SK-N-SH (cell line): Measurements from ENCODE around the gene TECTB. TPM values are rescaled to one million over a fixed set of nuclear protein-coding genes. Genes with fewer than 3 reads are reported as not detected.

Experiments used
- CTCF ChIA-PET: fragments of 300-600, 350-600 bp; formaldehyde crosslinking; extraction: SDS; loops from one replicate; lab custom pipeline; 2021; lab: Yijun Ruan, JAX
- POLR2A ChIA-PET: fragments of 350-600 bp; sonication (Branson Sonifier 250); formaldehyde crosslinking; extraction: SDS; loops from one replicate; lab custom pipeline; 2020; ENCODE audit warnings: antibody characterized with exemption, inconsistent platforms; lab: Yijun Ruan, JAX
- DNase-seq: peaks from one replicate; pipeline ENCODE4 v3.0.0; 2012
- H2AFZ ChIP-seq: fragments of 200-600 bp; sonication (generic); 2 replicates; pipeline ENCODE4 v1.8.1; 2016; ENCODE audit warnings: antibody characterized with exemption, mild to moderate bottlenecking, low read depth
- H3F3A ChIP-seq: fragments of 200-600 bp; sonication (generic); replicated peaks from 2 replicates; pipeline ENCODE3; 2016; ENCODE audit warnings: antibody characterized with exemption, mild to moderate bottlenecking; ENCODE audit not compliant: insufficient read depth
- H3K27ac ChIP-seq, 2 experiments: fragments of 200-500 bp in 1 of 2; fragments of 200-600 bp in 1 of 2; sonication (Bioruptor generic) in 1 of 2; sonication (generic), shearing (Covaris generic) in 1 of 2; 2 replicates each; pipeline versions ENCODE4 v1.5.1 to v1.6.1; 2014 to 2016; ENCODE audit warnings: low read depth in 2 of 2, inconsistent platforms in 1 of 2, low read length in 1 of 2, mild to moderate bottlenecking in 1 of 2, mixed read lengths in 1 of 2
- H3K27me3 ChIP-seq: fragments of 200-600 bp; sonication (generic), shearing (Covaris generic); 2 replicates; pipeline ENCODE4 v1.6.1; 2016; ENCODE audit warnings: mixed run types; ENCODE audit not compliant: insufficient read depth
- H3K36me3 ChIP-seq, 2 experiments: fragments of 200-500 bp in 1 of 2; fragments of 200-600 bp in 1 of 2; sonication (Bioruptor generic) in 1 of 2; sonication (generic) in 1 of 2; replicated peaks in 1 of 2; 2 replicates each; pipeline versions ENCODE3 to v1.5.1; 2014 to 2016; ENCODE audit warnings: low read length in 1 of 2, mild to moderate bottlenecking in 1 of 2; ENCODE audit not compliant: insufficient read depth in 2 of 2, control insufficient read depth in 1 of 2
- H3K4me1 ChIP-seq, 2 experiments: fragments of 200-500 bp in 1 of 2; fragments of 200-600 bp in 1 of 2; sonication (Bioruptor generic) in 1 of 2; sonication (generic), shearing (Covaris generic) in 1 of 2; 2 replicates each; pipeline versions ENCODE4 v1.5.1 to v1.6.1; 2014 to 2016; ENCODE audit warnings: low read depth in 1 of 2, low read length in 1 of 2, mixed run types in 1 of 2; ENCODE audit not compliant: insufficient read depth in 2 of 2, control insufficient read depth in 1 of 2
- H3K4me2 ChIP-seq: fragments of 200-600 bp; sonication (generic), shearing (Covaris generic); 2 replicates; pipeline ENCODE4 v1.6.1; 2017; ENCODE audit warnings: mixed run types
- H3K4me3 ChIP-seq, 2 experiments: fragments of 200-500 bp in 1 of 2; fragments of 200-600 bp in 1 of 2; sonication (Bioruptor generic) in 1 of 2; sonication (generic), shearing (Covaris generic) in 1 of 2; 2 replicates each; pipeline versions ENCODE4 v1.5.1 to v1.8.1; 2014 to 2016; ENCODE audit warnings: low read depth in 2 of 2, inconsistent platforms in 1 of 2, low read length in 1 of 2, mild to moderate bottlenecking in 1 of 2, mixed read lengths in 1 of 2, moderate library complexity in 1 of 2
- H3K79me2 ChIP-seq: fragments of 200-600 bp; sonication (generic); 2 replicates; pipeline ENCODE4 v1.8.1; 2017; ENCODE audit warnings: mild to moderate bottlenecking; ENCODE audit not compliant: insufficient read depth
- H3K9ac ChIP-seq: fragments of 200-600 bp; sonication (generic); 2 replicates; pipeline ENCODE4 v1.6.1; 2017; ENCODE audit warnings: mixed run types
- H3K9me2 ChIP-seq: fragments of 200-600 bp; sonication (generic); 2 replicates; pipeline ENCODE4 v1.6.1; 2017; ENCODE audit warnings: mixed run types
- H3K9me3 ChIP-seq: fragments of 200-600 bp; sonication (generic); 2 replicates; pipeline ENCODE4 v1.6.1; 2017; ENCODE audit warnings: mixed run types, mild to moderate bottlenecking, moderate library complexity
- H4K20me1 ChIP-seq: fragments of 200-600 bp; sonication (generic); 2 replicates; pipeline ENCODE4 v1.6.1; 2017; ENCODE audit warnings: mild to moderate bottlenecking, mixed run types; ENCODE audit not compliant: insufficient read depth
- CHD2 ChIP-seq: fragments of 150-350 bp; IDR thresholded peaks from 2 replicates; pipeline ENCODE4 v1.6.1; 2018; ENCODE audit warnings: low read length; ENCODE audit not compliant: partially characterized antibody
- EP300 ChIP-seq, 2 experiments: IDR thresholded peaks; 2 replicates each; pipeline versions ENCODE4 v1.4.0 to v1.6.1; 2012; ENCODE audit warnings: borderline replicate concordance in 1 of 2, low read depth in 1 of 2, low read length in 1 of 2
- EZH2phosphoT487 ChIP-seq: fragments of 200-600 bp; sonication (generic); IDR thresholded peaks from 2 replicates; pipeline ENCODE4 v1.6.1; 2017; ENCODE audit warnings: low read depth, mixed run types, mild to moderate bottlenecking, antibody characterized with exemption, moderate library complexity, borderline replicate concordance
- JUND ChIP-seq: IDR thresholded peaks from 2 replicates; pipeline ENCODE4 v1.4.0; 2012
- MEF2A ChIP-seq: IDR thresholded peaks from 2 replicates; pipeline ENCODE4 v1.4.0; 2012; ENCODE audit warnings: low read depth, borderline replicate concordance
- MXI1 ChIP-seq: IDR thresholded peaks from 2 replicates; pipeline ENCODE4 v1.6.1; 2012; ENCODE audit warnings: mild to moderate bottlenecking, low read depth, low read length, improper control_type of control experiment
- POLR2AphosphoS5 ChIP-seq: IDR thresholded peaks from 2 replicates; pipeline ENCODE4 v1.6.1; 2012; ENCODE audit warnings: low read depth, low read length
- RCOR1 ChIP-seq: fragments of 150-350 bp; IDR thresholded peaks from 2 replicates; pipeline ENCODE4 v1.6.1; 2017; ENCODE audit warnings: antibody characterized with exemption, low read length
- SIN3A ChIP-seq: IDR thresholded peaks from 2 replicates; pipeline ENCODE4 v1.6.1; 2012; ENCODE audit warnings: low read depth, mild to moderate bottlenecking, low read length, moderate library complexity, borderline replicate concordance
- SMC3 ChIP-seq: IDR thresholded peaks from 2 replicates; pipeline ENCODE4 v1.6.1; 2012; ENCODE audit warnings: low read depth, low read length, improper control_type of control experiment
- TEAD4 ChIP-seq: IDR thresholded peaks from 2 replicates; pipeline ENCODE4 v1.4.0; 2012; ENCODE audit warnings: mild to moderate bottlenecking, borderline replicate concordance; ENCODE audit not compliant: insufficient read depth
- WGBS: methylation state at CpG from one replicate; pipeline ENCODE4 v1.1.6; 2017; ENCODE audit warnings: low lambda C conversion rate; 5-methylcytosine and 5-hydroxymethylcytosine counted together
- polyA plus RNA-seq, 3 experiments: library from polyadenylated mRNA; depleted of rRNA; stranded (reverse); fragments of >200 nt; gene quantifications; 2 replicates each; pipeline ENCODE4 v1.2.3, GENCODE V29; 2012
- TF ChIP-seq, protein P1 (sequence below): IDR thresholded peaks from 2 replicates; pipeline ENCODE4 v1.6.1; 2012; ENCODE audit warnings: mild to moderate bottlenecking, low read depth, low read length, moderate library complexity
- TF ChIP-seq, protein P2 (sequence below): fragments of 200-600 bp; sonication (generic); IDR thresholded peaks from 2 replicates; pipeline ENCODE4 v1.6.1; 2017; ENCODE audit warnings: antibody characterized with exemption, mild to moderate bottlenecking, moderate library complexity

TECTB gene
- polyA plus RNA-seq, 1 of the 3 experiments (the other 2 are of a cell fraction) = not detected

DNA sequence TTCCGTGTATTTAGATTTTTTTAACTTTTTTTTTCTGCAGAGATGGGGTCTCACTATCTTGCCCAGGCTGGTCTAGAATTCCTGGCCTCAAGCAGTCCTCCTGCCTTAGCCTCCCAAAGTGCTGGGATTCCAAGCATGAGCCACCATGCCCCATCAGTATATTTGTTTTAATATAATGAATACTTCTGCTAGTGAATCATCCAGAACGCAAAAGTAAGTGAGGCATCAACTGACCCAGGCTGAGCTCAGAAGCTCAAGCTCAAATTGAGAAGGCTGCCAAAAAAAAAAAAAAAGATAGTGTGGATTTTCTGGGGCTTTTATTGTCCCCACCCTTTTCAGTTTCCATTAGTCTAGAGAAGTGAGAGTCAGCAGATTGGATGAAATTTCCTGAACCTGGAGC lies 39.0 kb upstream of the TECTB start:
- Histone ChIP-seq H3F3A (no peaks in the 10 kb centered on the region), H4K20me1 (no peaks in the 10 kb centered on the region), H3K9me3 (no peaks in the 10 kb centered on the region), H3K27me3 (no peaks in the 10 kb centered on the region), H3K4me2 (no peak overlapping the region), H3K79me2 (no peaks in the 10 kb centered on the region), H3K27ac (no peak overlapping the region), H3K4me1 (no peaks in the 10 kb centered on the region), H3K4me3 (no peak overlapping the region), H2AFZ (no peak overlapping the region), H3K9ac (no peak overlapping the region), H3K9me2 (no peaks in the 10 kb centered on the region), H3K36me3 (no peaks in the 10 kb centered on the region)
- TF ChIP-seq RCOR1 (no peak), JUND (no peak), MXI1 (no peak), SIN3A (no peak), EZH2phosphoT487 (no peak), MEF2A (no peak), POLR2AphosphoS5 (no peak), SMC3 (no peak), TEAD4 (no peak), EP300 (IDR thresholded peaks at IDR 0.05; ENCODE audit: borderline replicate concordance in 1 of 2, low read depth in 1 of 2, low read length in 1 of 2) (no peak), CHD2 (no peak)
- TF ChIP-seq, protein P1, sequence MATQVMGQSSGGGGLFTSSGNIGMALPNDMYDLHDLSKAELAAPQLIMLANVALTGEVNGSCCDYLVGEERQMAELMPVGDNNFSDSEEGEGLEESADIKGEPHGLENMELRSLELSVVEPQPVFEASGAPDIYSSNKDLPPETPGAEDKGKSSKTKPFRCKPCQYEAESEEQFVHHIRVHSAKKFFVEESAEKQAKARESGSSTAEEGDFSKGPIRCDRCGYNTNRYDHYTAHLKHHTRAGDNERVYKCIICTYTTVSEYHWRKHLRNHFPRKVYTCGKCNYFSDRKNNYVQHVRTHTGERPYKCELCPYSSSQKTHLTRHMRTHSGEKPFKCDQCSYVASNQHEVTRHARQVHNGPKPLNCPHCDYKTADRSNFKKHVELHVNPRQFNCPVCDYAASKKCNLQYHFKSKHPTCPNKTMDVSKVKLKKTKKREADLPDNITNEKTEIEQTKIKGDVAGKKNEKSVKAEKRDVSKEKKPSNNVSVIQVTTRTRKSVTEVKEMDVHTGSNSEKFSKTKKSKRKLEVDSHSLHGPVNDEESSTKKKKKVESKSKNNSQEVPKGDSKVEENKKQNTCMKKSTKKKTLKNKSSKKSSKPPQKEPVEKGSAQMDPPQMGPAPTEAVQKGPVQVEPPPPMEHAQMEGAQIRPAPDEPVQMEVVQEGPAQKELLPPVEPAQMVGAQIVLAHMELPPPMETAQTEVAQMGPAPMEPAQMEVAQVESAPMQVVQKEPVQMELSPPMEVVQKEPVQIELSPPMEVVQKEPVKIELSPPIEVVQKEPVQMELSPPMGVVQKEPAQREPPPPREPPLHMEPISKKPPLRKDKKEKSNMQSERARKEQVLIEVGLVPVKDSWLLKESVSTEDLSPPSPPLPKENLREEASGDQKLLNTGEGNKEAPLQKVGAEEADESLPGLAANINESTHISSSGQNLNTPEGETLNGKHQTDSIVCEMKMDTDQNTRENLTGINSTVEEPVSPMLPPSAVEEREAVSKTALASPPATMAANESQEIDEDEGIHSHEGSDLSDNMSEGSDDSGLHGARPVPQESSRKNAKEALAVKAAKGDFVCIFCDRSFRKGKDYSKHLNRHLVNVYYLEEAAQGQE = no peak
- TF ChIP-seq, protein P2, sequence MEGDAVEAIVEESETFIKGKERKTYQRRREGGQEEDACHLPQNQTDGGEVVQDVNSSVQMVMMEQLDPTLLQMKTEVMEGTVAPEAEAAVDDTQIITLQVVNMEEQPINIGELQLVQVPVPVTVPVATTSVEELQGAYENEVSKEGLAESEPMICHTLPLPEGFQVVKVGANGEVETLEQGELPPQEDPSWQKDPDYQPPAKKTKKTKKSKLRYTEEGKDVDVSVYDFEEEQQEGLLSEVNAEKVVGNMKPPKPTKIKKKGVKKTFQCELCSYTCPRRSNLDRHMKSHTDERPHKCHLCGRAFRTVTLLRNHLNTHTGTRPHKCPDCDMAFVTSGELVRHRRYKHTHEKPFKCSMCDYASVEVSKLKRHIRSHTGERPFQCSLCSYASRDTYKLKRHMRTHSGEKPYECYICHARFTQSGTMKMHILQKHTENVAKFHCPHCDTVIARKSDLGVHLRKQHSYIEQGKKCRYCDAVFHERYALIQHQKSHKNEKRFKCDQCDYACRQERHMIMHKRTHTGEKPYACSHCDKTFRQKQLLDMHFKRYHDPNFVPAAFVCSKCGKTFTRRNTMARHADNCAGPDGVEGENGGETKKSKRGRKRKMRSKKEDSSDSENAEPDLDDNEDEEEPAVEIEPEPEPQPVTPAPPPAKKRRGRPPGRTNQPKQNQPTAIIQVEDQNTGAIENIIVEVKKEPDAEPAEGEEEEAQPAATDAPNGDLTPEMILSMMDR = no peak
- ChIA-PET CTCF (no interaction called here), POLR2A (no interaction called here)
- no peak for DNase-seq
- WGBS = 70% methylated on average over 2 of the region's 2 CpGs
